ENCODE data around the gene FAM193B. TPM values are rescaled to one million over a fixed set of nuclear protein-coding genes. Genes with fewer than 3 reads are reported as not detected.

FAM193B gene
- total and polyA plus RNA-seq, 9 of the 15 experiments (the other 6 are each of a cell fraction or from before 2014, with no cell fraction given) = 4.4 to 76.4 (median 37.3) TPM

GRCh38 chr5:177474002-177474476 is 80.3 kb downstream of the FAM193B start (continued):
- TF ChIP-seq AFF4 (CRISPR knock-in tag; IDR thresholded peaks at IDR 0.05) (no peak), ZBTB49 (CRISPR knock-in tag; IDR thresholded peaks at IDR 0.05; ENCODE audit: borderline replicate concordance) (no peak), ATF2 (CRISPR knock-in tag; IDR thresholded peaks at IDR 0.05) (no peak), ZNF354B (CRISPR knock-in tag; IDR thresholded peaks at IDR 0.05) (no peak), SIN3B (IDR thresholded peaks at IDR 0.05; ENCODE audit: low read depth) (no peak), PHB2 (IDR thresholded peaks at IDR 0.05; ENCODE audit: low read depth) (0 out of 2 replicates have a peak, but pooled peaks have one; percentile 22), MGA (IDR thresholded peaks at IDR 0.05) (peak; percentile 81)

Data from K562 (cell line).